Endothelial cell of umbilical vein (primary cell): ENCODE results near the gene CASP12. TPM values are rescaled to one million over a fixed set of nuclear protein-coding genes. Genes with fewer than 3 reads are reported as not detected.

Source experiments
- BruUV-seq: library from RNA; stranded (reverse); fragments of 400-500 nt; replicated peaks from 2 replicates; lab custom pipeline; 2021; lab: Mats Ljungman, UMichigan
- CTCF ChIA-PET: fragments of 300-600, 350-600 bp; sonication (Branson Sonifier 250); formaldehyde crosslinking; loops from one replicate; lab custom pipeline; 2021; ENCODE audit warnings: antibody characterized with exemption, inconsistent platforms; lab: Charles Lee
- POLR2A ChIA-PET: fragments of 300-600, 350-600 bp; sonication (Branson Sonifier 250); formaldehyde crosslinking; loops from one replicate; lab custom pipeline; 2021; ENCODE audit warnings: antibody characterized with exemption, inconsistent platforms; lab: Charles Lee
- DNase-seq: peaks from one replicate; pipeline ENCODE4 v3.0.0-alpha.2; 2011; ENCODE audit warnings: low read depth, low spot score
- FAIRE-seq: peaks from 2 replicates; lab custom pipeline; 2011; peaks lifted over from hg19 to GRCh38; lab: Jason Lieb, UNC
- H2AFZ ChIP-seq: 2 replicates; pipeline ENCODE4 v1.6.0; 2012; ENCODE audit warnings: low read depth, low read length, control low read depth, inconsistent platforms
- H3K27ac ChIP-seq: 2 replicates; pipeline ENCODE4 v1.5.1; 2011; ENCODE audit warnings: low read depth, mild to moderate bottlenecking, control low read depth, low read length, moderate library complexity; ENCODE audit not compliant: insufficient read depth
- H3K27me3 ChIP-seq, 2 experiments: 2 replicates each; pipeline versions ENCODE4 v1.6.0 to v1.6.1; 2011; ENCODE audit warnings: low read length in 2 of 2, mixed read lengths in 1 of 2; ENCODE audit not compliant: control insufficient read depth in 2 of 2, insufficient read depth in 2 of 2
- H3K36me3 ChIP-seq, 2 experiments: 2 replicates in 1 of 2; 3 replicates in 1 of 2; pipeline ENCODE4 v1.5.1; 2011; ENCODE audit warnings: low read length in 2 of 2, mild to moderate bottlenecking in 1 of 2, moderate library complexity in 1 of 2; ENCODE audit not compliant: control insufficient read depth in 2 of 2, insufficient read depth in 2 of 2; ENCODE audit errors: extremely low read depth in 1 of 2
- H3K4me1 ChIP-seq: 3 replicates; pipeline ENCODE4 v1.5.1; 2011; ENCODE audit warnings: mild to moderate bottlenecking, low read length; ENCODE audit not compliant: control insufficient read depth, insufficient read depth; ENCODE audit errors: extremely low read depth
- H3K4me2 ChIP-seq: 2 replicates; pipeline ENCODE4 v1.6.1; 2011; ENCODE audit warnings: low read length, control low read depth, mixed read lengths; ENCODE audit not compliant: insufficient read depth
- H3K4me3 ChIP-seq, 3 experiments: fragments of 200-600 bp in 1 of 3; sonication (generic), shearing (Covaris generic) in 1 of 3; replicated peaks in 1 of 3; 2 replicates each; pipeline ENCODE4 v1.5.1; 2011 to 2016; ENCODE audit warnings: control low read depth in 3 of 3, low read length in 3 of 3, mild to moderate bottlenecking in 2 of 3, inconsistent platforms in 1 of 3, low read depth in 1 of 3, moderate library complexity in 1 of 3; ENCODE audit not compliant: insufficient read depth in 1 of 3
- H3K79me2 ChIP-seq: 2 replicates; pipeline ENCODE4 v1.6.0; 2012; ENCODE audit warnings: low read length, inconsistent platforms; ENCODE audit not compliant: control insufficient read depth, insufficient read depth
- H3K9ac ChIP-seq: replicated peaks from 2 replicates; pipeline ENCODE3; 2011; ENCODE audit warnings: low read length, control low read depth; ENCODE audit not compliant: insufficient read depth; ENCODE audit errors: extremely low read depth
- H3K9me1 ChIP-seq: replicated peaks from 3 replicates; pipeline ENCODE4 v1.6.0; 2011; ENCODE audit warnings: mild to moderate bottlenecking, low read length; ENCODE audit not compliant: control insufficient read depth, insufficient read depth; ENCODE audit errors: extremely low read depth
- H3K9me3 ChIP-seq: replicated peaks from 2 replicates; pipeline ENCODE4 v1.5.1; 2012; ENCODE audit warnings: low read length, inconsistent platforms; ENCODE audit not compliant: control insufficient read depth, insufficient read depth
- H4K20me1 ChIP-seq: replicated peaks from 2 replicates; pipeline ENCODE3; 2011; ENCODE audit warnings: mild to moderate bottlenecking, low read length; ENCODE audit not compliant: control insufficient read depth, insufficient read depth; ENCODE audit errors: extremely low read depth
- EZH2 ChIP-seq: IDR thresholded peaks from 2 replicates; pipeline ENCODE4 v1.6.1; 2012; ENCODE audit warnings: borderline replicate concordance, low read depth, mild to moderate bottlenecking, moderate library complexity, low read length, inconsistent platforms; ENCODE audit not compliant: severe bottlenecking
- FOS ChIP-seq: IDR thresholded peaks from 2 replicates; pipeline ENCODE4 v1.6.1; 2011; ENCODE audit warnings: mild to moderate bottlenecking, low read length, moderate library complexity, borderline replicate concordance; ENCODE audit not compliant: insufficient read depth
- GATA2 ChIP-seq: IDR thresholded peaks from 2 replicates; pipeline ENCODE4 v1.7.0; 2011; ENCODE audit warnings: low read depth, mild to moderate bottlenecking, moderate library complexity, mixed read lengths, low read length; ENCODE audit not compliant: insufficient read length, insufficient read depth
- JUN ChIP-seq: IDR thresholded peaks from 2 replicates; pipeline ENCODE4 v1.6.1; 2011; ENCODE audit warnings: borderline replicate concordance, low read depth; ENCODE audit not compliant: insufficient read length, insufficient read depth
- MYC ChIP-seq: IDR thresholded peaks from one replicate; pipeline ENCODE4 v1.6.1; 2011; ENCODE audit warnings: mild to moderate bottlenecking, low read depth, low read length
- POLR2A ChIP-seq: IDR thresholded peaks from 2 replicates; pipeline ENCODE4 v1.6.1; 2012; ENCODE audit warnings: low read depth, mild to moderate bottlenecking, control low read depth, low read length
- POLR2AphosphoS5 ChIP-seq: IDR thresholded peaks from 2 replicates; pipeline ENCODE4 v1.6.1; 2012; ENCODE audit warnings: low read depth, mild to moderate bottlenecking, control low read depth, low read length, moderate library complexity; ENCODE audit not compliant: insufficient read depth
- dilution Hi-C: fragments of 300-500 bp; cut with MboI; formaldehyde crosslinking; loops from one replicate; pipeline ENCODE4 v1.15.0; 2019; ENCODE audit warnings: low sequenced_read_pairs; ENCODE audit not compliant: extremely low pct_ligation_motif_present
- intact Hi-C: fragments of 100-400 bp; cut with micrococcal nuclease; formaldehyde crosslinking; loops from one replicate; pipeline ENCODE4 v1.10.0; 2022
- polyA plus RNA-seq, 4 experiments: library from polyadenylated mRNA; depleted of rRNA in 3 of 4; stranded (reverse) in 3 of 4; unstranded in 1 of 4; fragments of >200 nt; gene quantifications; 2 replicates each; pipeline versions ENCODE4 v1.2.1 to v1.2.3, GENCODE V29; 2011 to 2012; ENCODE audit warnings: missing spikeins in 1 of 4
- total RNA-seq: library from RNA; stranded (reverse); gene quantifications from 2 replicates; pipeline ENCODE4 v1.2.3, GENCODE V29; 2021
- TF ChIP-seq, protein P1 (sequence below): IDR thresholded peaks from 2 replicates; pipeline ENCODE4 v1.6.1; 2011; ENCODE audit not compliant: insufficient read depth, insufficient read length
- TF ChIP-seq, protein P2 (sequence below), 2 donors: IDR thresholded peaks; 1 replicate in 1 of 2; 2 replicates in 1 of 2; pipeline ENCODE4 v1.5.1; 2011; ENCODE audit warnings: low read length in 2 of 2, mild to moderate bottlenecking in 2 of 2, moderate library complexity in 2 of 2, control low read depth in 1 of 2, inconsistent platforms in 1 of 2, low read depth in 1 of 2; ENCODE audit not compliant: insufficient read depth in 1 of 2; ENCODE audit errors: extremely low read depth in 1 of 2

CASP12 gene
- total and polyA plus RNA-seq, 2 donors (not counting 3 experiments of a cell fraction or from before 2014, with no cell fraction given), result 1.4 to 3.9 TPM

DNA sequence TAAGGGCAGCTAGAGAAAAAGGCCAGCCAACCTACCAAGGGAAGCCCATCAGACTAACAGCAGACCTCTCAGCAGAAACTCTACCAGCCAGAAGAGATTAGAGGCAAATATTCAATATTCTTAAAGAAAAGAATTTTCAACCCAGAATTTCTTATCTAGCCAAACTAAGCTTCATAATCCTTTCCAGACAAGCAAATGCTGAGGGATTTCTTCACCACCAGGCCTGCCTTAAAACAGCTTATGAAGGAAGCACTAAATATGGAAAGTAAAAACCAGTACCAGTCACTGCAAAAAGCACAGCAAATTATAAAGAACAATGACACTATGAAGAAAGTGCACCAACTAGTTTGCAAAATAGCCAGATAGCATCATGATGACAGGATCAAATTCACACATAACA, 30.6 kb upstream of the CASP12 start:
- Histone ChIP-seq H3K4me1 (no peaks in the 10 kb centered on the region), H3K79me2 (no peaks in the 10 kb centered on the region), H4K20me1 (no peaks in the 10 kb centered on the region), H3K9me1 (no peaks in the 10 kb centered on the region), H2AFZ (no peak overlapping the region), H3K27me3 (no peaks in the 10 kb centered on the region), H3K36me3 (no peaks in the 10 kb centered on the region), H3K4me2 (no peak overlapping the region), H3K9ac (no peak overlapping the region), H3K27ac (no peak overlapping the region), H3K4me3 (no peak overlapping the region), H3K9me3 (no peaks in the 10 kb centered on the region)
- no TSS peak for BruUV-seq
- DNase-seq (no peak), FAIRE-seq (no peak)
- ChIA-PET POLR2A (no interaction called here), CTCF (interaction anchor here (3.0 kb wide), 1 partner anchor 18 kb away, joined by 10 read pairs; no protein-coding TSS in a partner anchor)
- intact Hi-C loops, result no loop called here
- dilution Hi-C loops, result no loop called here
- TF ChIP-seq GATA2 (no peak), EZH2 (no peak), POLR2A (no peak), POLR2AphosphoS5 (no peak), JUN (no peak), MYC (no peak), FOS (no peak)
- TF ChIP-seq, protein P1, sequence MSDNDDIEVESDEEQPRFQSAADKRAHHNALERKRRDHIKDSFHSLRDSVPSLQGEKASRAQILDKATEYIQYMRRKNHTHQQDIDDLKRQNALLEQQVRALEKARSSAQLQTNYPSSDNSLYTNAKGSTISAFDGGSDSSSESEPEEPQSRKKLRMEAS, result no peak
- TF ChIP-seq, protein P2, sequence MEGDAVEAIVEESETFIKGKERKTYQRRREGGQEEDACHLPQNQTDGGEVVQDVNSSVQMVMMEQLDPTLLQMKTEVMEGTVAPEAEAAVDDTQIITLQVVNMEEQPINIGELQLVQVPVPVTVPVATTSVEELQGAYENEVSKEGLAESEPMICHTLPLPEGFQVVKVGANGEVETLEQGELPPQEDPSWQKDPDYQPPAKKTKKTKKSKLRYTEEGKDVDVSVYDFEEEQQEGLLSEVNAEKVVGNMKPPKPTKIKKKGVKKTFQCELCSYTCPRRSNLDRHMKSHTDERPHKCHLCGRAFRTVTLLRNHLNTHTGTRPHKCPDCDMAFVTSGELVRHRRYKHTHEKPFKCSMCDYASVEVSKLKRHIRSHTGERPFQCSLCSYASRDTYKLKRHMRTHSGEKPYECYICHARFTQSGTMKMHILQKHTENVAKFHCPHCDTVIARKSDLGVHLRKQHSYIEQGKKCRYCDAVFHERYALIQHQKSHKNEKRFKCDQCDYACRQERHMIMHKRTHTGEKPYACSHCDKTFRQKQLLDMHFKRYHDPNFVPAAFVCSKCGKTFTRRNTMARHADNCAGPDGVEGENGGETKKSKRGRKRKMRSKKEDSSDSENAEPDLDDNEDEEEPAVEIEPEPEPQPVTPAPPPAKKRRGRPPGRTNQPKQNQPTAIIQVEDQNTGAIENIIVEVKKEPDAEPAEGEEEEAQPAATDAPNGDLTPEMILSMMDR (IDR thresholded peaks at IDR 0.05; ENCODE audit: extremely low read depth in 1 of 2, insufficient read depth in 1 of 2, low read depth in 1 of 2, low read length in 2 of 2), result no peak
